ENCODE data around the gene SEZ6L2. TPM values are rescaled to one million over a fixed set of nuclear protein-coding genes. Genes with fewer than 3 reads are reported as not detected.

The SEZ6L2 gene
- total and polyA plus RNA-seq, 2 experiments from 2014 or later: 18.0 to 71.9 TPM

DNA sequence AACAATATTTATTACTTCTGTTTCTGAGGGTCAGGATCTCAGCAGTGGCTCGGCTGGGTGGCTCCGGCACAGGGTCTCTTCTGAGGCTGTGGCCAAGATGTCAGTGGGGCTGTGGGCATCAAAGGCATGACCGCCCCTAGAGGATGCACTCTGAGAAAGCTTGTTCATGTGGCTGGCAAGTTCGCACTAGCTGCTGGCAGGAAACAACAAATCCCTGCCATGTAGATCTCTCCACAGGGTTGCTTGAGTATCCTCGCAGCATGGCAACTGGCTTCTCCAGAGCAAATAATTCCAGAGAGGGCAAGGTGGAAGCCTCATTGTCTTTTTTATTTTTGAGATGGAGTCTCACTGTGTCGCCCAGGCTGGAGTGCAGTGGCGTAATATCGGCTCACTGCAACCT is 14.2 kb upstream of the SEZ6L2 start (continued):
- TF ChIP-seq, protein P1, sequence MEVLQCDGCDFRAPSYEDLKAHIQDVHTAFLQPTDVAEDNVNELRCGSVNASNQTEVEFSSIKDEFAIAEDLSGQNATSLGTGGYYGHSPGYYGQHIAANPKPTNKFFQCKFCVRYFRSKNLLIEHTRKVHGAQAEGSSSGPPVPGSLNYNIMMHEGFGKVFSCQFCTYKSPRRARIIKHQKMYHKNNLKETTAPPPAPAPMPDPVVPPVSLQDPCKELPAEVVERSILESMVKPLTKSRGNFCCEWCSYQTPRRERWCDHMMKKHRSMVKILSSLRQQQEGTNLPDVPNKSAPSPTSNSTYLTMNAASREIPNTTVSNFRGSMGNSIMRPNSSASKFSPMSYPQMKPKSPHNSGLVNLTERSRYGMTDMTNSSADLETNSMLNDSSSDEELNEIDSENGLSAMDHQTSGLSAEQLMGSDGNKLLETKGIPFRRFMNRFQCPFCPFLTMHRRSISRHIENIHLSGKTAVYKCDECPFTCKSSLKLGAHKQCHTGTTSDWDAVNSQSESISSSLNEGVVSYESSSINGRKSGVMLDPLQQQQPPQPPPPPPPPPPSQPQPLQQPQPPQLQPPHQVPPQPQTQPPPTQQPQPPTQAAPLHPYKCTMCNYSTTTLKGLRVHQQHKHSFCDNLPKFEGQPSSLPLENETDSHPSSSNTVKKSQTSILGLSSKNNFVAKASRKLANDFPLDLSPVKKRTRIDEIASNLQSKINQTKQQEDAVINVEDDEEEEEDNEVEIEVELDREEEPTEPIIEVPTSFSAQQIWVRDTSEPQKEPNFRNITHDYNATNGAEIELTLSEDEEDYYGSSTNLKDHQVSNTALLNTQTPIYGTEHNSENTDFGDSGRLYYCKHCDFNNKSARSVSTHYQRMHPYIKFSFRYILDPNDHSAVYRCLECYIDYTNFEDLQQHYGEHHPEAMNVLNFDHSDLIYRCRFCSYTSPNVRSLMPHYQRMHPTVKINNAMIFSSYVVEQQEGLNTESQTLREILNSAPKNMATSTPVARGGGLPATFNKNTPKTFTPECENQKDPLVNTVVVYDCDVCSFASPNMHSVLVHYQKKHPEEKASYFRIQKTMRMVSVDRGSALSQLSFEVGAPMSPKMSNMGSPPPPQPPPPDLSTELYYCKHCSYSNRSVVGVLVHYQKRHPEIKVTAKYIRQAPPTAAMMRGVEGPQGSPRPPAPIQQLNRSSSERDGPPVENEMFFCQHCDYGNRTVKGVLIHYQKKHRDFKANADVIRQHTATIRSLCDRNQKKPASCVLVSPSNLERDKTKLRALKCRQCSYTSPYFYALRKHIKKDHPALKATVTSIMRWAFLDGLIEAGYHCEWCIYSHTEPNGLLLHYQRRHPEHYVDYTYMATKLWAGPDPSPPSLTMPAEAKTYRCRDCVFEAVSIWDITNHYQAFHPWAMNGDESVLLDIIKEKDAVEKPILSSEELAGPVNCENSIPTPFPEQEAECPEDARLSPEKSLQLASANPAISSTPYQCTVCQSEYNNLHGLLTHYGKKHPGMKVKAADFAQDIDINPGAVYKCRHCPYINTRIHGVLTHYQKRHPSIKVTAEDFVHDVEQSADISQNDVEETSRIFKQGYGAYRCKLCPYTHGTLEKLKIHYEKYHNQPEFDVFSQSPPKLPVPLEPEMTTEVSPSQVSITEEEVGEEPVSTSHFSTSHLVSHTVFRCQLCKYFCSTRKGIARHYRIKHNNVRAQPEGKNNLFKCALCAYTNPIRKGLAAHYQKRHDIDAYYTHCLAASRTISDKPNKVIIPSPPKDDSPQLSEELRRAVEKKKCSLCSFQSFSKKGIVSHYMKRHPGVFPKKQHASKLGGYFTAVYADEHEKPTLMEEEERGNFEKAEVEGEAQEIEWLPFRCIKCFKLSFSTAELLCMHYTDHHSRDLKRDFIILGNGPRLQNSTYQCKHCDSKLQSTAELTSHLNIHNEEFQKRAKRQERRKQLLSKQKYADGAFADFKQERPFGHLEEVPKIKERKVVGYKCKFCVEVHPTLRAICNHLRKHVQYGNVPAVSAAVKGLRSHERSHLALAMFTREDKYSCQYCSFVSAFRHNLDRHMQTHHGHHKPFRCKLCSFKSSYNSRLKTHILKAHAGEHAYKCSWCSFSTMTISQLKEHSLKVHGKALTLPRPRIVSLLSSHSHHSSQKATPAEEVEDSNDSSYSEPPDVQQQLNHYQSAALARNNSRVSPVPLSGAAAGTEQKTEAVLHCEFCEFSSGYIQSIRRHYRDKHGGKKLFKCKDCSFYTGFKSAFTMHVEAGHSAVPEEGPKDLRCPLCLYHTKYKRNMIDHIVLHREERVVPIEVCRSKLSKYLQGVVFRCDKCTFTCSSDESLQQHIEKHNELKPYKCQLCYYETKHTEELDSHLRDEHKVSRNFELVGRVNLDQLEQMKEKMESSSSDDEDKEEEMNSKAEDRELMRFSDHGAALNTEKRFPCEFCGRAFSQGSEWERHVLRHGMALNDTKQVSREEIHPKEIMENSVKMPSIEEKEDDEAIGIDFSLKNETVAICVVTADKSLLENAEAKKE (CRISPR knock-in tag; IDR thresholded peaks at IDR 0.05): no peak
- TF ChIP-seq JUNB (IDR thresholded peaks at IDR 0.05; ENCODE audit: unreplicated experiment): no peak
- no peak for TF ChIP-seq STAT1 (IDR thresholded peaks at IDR 0.05; ENCODE audit: unreplicated experiment)
- no peak for TF ChIP-seq POLR2AphosphoS5 (IDR thresholded peaks at IDR 0.05; ENCODE audit: low read depth)
- no peak for TF ChIP-seq CREB1 (CRISPR knock-in tag; IDR thresholded peaks at IDR 0.05; ENCODE audit: low read depth)

DNA sequence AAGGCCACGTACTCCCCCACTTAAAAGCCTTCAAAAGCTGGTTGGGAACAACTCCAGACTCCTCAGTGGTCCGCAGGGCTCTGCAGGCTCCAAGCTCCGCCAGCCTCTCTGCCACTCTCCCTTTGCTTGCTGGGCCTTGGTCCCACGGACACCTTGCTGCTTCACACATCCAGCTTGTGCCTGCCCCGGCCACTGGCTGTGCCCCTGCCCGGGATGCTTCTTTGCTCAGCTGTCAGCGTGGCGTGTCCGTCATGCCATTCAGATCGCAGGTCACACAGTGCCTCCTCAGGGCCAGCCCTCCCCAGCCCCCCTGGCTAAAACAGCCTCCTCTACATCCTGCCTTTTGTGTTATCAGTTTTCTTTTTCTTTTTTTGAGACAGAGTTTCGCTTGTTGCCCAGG is 12.7 kb upstream of the SEZ6L2 start:
- peaks cover 6% of the 10 kb centered on the region; the same call in 1 of the 2 replicates for H3K4me1 ChIP-seq (ENCODE audit: insufficient read depth)
- H3K36me3 ChIP-seq (ENCODE audit: insufficient read depth): no peaks in the 10 kb centered on the region
- peak; percentile 36 for ATAC-seq
- H3F3A ChIP-seq (replicated peaks; ENCODE audit: low read depth): no peaks in the 10 kb centered on the region
- no peaks in the 10 kb centered on the region for H3K79me2 ChIP-seq (replicated peaks; ENCODE audit: insufficient read depth)
- no peak overlapping the region; the same call in 2 of the 3 replicates for H3K4me3 Mint-ChIP-seq
- H3K27ac ChIP-seq (ENCODE audit: low read depth): no peak overlapping the region
- no peaks in the 10 kb centered on the region; the same call in none of the 2 replicates for H4K20me1 ChIP-seq (replicated peaks; ENCODE audit: insufficient read depth)
- H2AFZ ChIP-seq: no peak overlapping the region
- H3K27ac Mint-ChIP-seq: no peak overlapping the region; the same call in 1 of the 2 replicates
- H3K27me3 ChIP-seq (ENCODE audit: insufficient read depth): no peaks in the 10 kb centered on the region
- peaks cover 9% of the 10 kb centered on the region for H3K27me3 Mint-ChIP-seq (ENCODE audit: insufficient read depth, low read depth, poor library complexity)
- no peak overlapping the region for H3K4me3 ChIP-seq
- peaks cover 9% of the 10 kb centered on the region for H3K4me1 Mint-ChIP-seq
- H3K9me3 Mint-ChIP-seq: no peaks in the 10 kb centered on the region
- no peaks in the 10 kb centered on the region for H3K9me2 ChIP-seq (ENCODE audit: insufficient read depth)
- H3K36me3 Mint-ChIP-seq (ENCODE audit: low read depth): peaks cover 3% of the 10 kb centered on the region
- no peak overlapping the region for H3K4me2 ChIP-seq
- DNase-seq (ENCODE audit: low spot score): peak; percentile 17
- TF ChIP-seq JUNB (IDR thresholded peaks at IDR 0.05; ENCODE audit: unreplicated experiment) (no peak), EZH2 (IDR thresholded peaks at IDR 0.05; ENCODE audit: low read depth, unreplicated experiment) (no peak), POLR2AphosphoS5 (IDR thresholded peaks at IDR 0.05; ENCODE audit: low read depth) (no peak), STAT1 (IDR thresholded peaks at IDR 0.05; ENCODE audit: unreplicated experiment) (no peak), ZNF331 (CRISPR knock-in tag; IDR thresholded peaks at IDR 0.05; ENCODE audit: low read depth) (no peak), EZH2phosphoT487 (IDR thresholded peaks at IDR 0.05; ENCODE audit: unreplicated experiment) (no peak)
- TF ChIP-seq, protein P2, sequence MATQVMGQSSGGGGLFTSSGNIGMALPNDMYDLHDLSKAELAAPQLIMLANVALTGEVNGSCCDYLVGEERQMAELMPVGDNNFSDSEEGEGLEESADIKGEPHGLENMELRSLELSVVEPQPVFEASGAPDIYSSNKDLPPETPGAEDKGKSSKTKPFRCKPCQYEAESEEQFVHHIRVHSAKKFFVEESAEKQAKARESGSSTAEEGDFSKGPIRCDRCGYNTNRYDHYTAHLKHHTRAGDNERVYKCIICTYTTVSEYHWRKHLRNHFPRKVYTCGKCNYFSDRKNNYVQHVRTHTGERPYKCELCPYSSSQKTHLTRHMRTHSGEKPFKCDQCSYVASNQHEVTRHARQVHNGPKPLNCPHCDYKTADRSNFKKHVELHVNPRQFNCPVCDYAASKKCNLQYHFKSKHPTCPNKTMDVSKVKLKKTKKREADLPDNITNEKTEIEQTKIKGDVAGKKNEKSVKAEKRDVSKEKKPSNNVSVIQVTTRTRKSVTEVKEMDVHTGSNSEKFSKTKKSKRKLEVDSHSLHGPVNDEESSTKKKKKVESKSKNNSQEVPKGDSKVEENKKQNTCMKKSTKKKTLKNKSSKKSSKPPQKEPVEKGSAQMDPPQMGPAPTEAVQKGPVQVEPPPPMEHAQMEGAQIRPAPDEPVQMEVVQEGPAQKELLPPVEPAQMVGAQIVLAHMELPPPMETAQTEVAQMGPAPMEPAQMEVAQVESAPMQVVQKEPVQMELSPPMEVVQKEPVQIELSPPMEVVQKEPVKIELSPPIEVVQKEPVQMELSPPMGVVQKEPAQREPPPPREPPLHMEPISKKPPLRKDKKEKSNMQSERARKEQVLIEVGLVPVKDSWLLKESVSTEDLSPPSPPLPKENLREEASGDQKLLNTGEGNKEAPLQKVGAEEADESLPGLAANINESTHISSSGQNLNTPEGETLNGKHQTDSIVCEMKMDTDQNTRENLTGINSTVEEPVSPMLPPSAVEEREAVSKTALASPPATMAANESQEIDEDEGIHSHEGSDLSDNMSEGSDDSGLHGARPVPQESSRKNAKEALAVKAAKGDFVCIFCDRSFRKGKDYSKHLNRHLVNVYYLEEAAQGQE (IDR thresholded peaks at IDR 0.05; ENCODE audit: unreplicated experiment): no peak
- TF ChIP-seq, protein P3, sequence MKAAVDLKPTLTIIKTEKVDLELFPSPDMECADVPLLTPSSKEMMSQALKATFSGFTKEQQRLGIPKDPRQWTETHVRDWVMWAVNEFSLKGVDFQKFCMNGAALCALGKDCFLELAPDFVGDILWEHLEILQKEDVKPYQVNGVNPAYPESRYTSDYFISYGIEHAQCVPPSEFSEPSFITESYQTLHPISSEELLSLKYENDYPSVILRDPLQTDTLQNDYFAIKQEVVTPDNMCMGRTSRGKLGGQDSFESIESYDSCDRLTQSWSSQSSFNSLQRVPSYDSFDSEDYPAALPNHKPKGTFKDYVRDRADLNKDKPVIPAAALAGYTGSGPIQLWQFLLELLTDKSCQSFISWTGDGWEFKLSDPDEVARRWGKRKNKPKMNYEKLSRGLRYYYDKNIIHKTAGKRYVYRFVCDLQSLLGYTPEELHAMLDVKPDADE (IDR thresholded peaks at IDR 0.05): no peak
- TF ChIP-seq, protein P4, sequence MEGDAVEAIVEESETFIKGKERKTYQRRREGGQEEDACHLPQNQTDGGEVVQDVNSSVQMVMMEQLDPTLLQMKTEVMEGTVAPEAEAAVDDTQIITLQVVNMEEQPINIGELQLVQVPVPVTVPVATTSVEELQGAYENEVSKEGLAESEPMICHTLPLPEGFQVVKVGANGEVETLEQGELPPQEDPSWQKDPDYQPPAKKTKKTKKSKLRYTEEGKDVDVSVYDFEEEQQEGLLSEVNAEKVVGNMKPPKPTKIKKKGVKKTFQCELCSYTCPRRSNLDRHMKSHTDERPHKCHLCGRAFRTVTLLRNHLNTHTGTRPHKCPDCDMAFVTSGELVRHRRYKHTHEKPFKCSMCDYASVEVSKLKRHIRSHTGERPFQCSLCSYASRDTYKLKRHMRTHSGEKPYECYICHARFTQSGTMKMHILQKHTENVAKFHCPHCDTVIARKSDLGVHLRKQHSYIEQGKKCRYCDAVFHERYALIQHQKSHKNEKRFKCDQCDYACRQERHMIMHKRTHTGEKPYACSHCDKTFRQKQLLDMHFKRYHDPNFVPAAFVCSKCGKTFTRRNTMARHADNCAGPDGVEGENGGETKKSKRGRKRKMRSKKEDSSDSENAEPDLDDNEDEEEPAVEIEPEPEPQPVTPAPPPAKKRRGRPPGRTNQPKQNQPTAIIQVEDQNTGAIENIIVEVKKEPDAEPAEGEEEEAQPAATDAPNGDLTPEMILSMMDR (conservative IDR thresholded peaks at IDR 0.05; ENCODE audit: low read depth in 2 of 2): no peak

Measured in GM23338 (cell line).